CD14-positive monocyte (primary cell): ENCODE results near the gene TTR. TPM values are rescaled to one million over a fixed set of nuclear protein-coding genes. Genes with fewer than 3 reads are reported as not detected.

Experiments
- DNase-seq, 3 donors: peaks; one replicate each; pipeline ENCODE4 v3.0.0-alpha.2; 2011 to 2022
- H2AFZ ChIP-seq: 2 replicates; pipeline ENCODE4 v1.6.0; 2012; ENCODE audit warnings: mild to moderate bottlenecking, low read depth, low read length, inconsistent platforms; ENCODE audit not compliant: insufficient read depth, poor library complexity, severe bottlenecking
- H3K27ac ChIP-seq, 2 donors: 1 replicate in 1 of 2; 2 replicates in 1 of 2; pipeline ENCODE4 v1.5.1; 2012 to 2013; ENCODE audit warnings: low read length in 2 of 2, control low read depth in 1 of 2, inconsistent platforms in 1 of 2, low read depth in 1 of 2, mild to moderate bottlenecking in 1 of 2
- H3K27me3 ChIP-seq, 2 donors: one replicate each; pipeline versions ENCODE4 v1.6.0 to v1.6.1; 2011 to 2013; ENCODE audit warnings: low read length in 2 of 2; ENCODE audit not compliant: control insufficient read depth in 2 of 2, insufficient read depth in 2 of 2
- H3K36me3 ChIP-seq, 2 donors: replicated peaks in 1 of 2; 1 replicate in 1 of 2; 2 replicates in 1 of 2; pipeline versions ENCODE4 v1.5.1 to v1.6.1; 2012 to 2013; ENCODE audit warnings: low read length in 2 of 2, control low read depth in 1 of 2, inconsistent platforms in 1 of 2, mild to moderate bottlenecking in 1 of 2; ENCODE audit not compliant: insufficient read depth in 2 of 2, control insufficient read depth in 1 of 2
- H3K4me1 ChIP-seq, 2 donors: 1 replicate in 1 of 2; 2 replicates in 1 of 2; pipeline versions ENCODE4 v1.5.1 to v1.6.1; 2012 to 2013; ENCODE audit warnings: low read length in 2 of 2, control low read depth in 1 of 2, inconsistent platforms in 1 of 2, mild to moderate bottlenecking in 1 of 2, moderate library complexity in 1 of 2; ENCODE audit not compliant: insufficient read depth in 2 of 2, control insufficient read depth in 1 of 2
- H3K4me2 ChIP-seq: replicated peaks from 2 replicates; pipeline ENCODE3; 2012; ENCODE audit warnings: low read length, moderate library complexity, mild to moderate bottlenecking; ENCODE audit not compliant: poor library complexity, severe bottlenecking; ENCODE audit errors: extremely low read depth
- H3K4me3 ChIP-seq, 3 experiments: fragments of 200-600 bp in 1 of 3; sonication (generic) in 1 of 3; replicated peaks in 1 of 3; 1 replicate in 2 of 3; 2 replicates in 1 of 3; pipeline ENCODE4 v1.5.1; 2011 to 2013; ENCODE audit warnings: low read length in 3 of 3, mild to moderate bottlenecking in 3 of 3, control low read depth in 2 of 3, low read depth in 2 of 3, inconsistent platforms in 1 of 3, moderate library complexity in 1 of 3
- H3K79me2 ChIP-seq: 2 replicates; pipeline ENCODE4 v1.6.0; 2012; ENCODE audit warnings: mild to moderate bottlenecking, control low read depth, inconsistent platforms, low read length, moderate library complexity; ENCODE audit not compliant: insufficient read depth
- H3K9ac ChIP-seq: 2 replicates; pipeline ENCODE4 v1.6.0; 2017; ENCODE audit warnings: low read length, mild to moderate bottlenecking; ENCODE audit not compliant: insufficient read depth, poor library complexity, severe bottlenecking
- H3K9me3 ChIP-seq, 2 donors: replicated peaks in 1 of 2; 1 replicate in 1 of 2; 2 replicates in 1 of 2; pipeline versions ENCODE4 v1.5.1 to v1.6.1; 2012 to 2013; ENCODE audit warnings: low read length in 2 of 2, control low read depth in 1 of 2; ENCODE audit not compliant: control insufficient read depth in 1 of 2, insufficient read depth in 1 of 2
- H4K20me1 ChIP-seq: 2 replicates; pipeline ENCODE4 v1.6.0; 2012; ENCODE audit warnings: mild to moderate bottlenecking, low read length, control low read depth, moderate library complexity; ENCODE audit not compliant: insufficient read depth
- H3K27ac Mint-ChIP-seq, 7 donors: one replicate each; pipeline ENCODE4 v1.8.0; 2020; ENCODE audit warnings: mild to moderate bottlenecking in 7 of 7, mixed read lengths in 7 of 7, moderate library complexity in 6 of 7, inconsistent platforms in 2 of 7
- H3K27me3 Mint-ChIP-seq, 3 donors: one replicate each; pipeline ENCODE4 v1.8.0; 2021 to 2022; ENCODE audit warnings: low read depth in 3 of 3, mild to moderate bottlenecking in 3 of 3, mixed read lengths in 3 of 3, moderate library complexity in 3 of 3, inconsistent platforms in 1 of 3
- H3K36me3 Mint-ChIP-seq, 2 donors: one replicate each; pipeline ENCODE4 v1.8.0; 2020; ENCODE audit warnings: mixed read lengths in 2 of 2, inconsistent platforms in 1 of 2, mild to moderate bottlenecking in 1 of 2
- H3K4me1 Mint-ChIP-seq: one replicate; pipeline ENCODE4 v1.8.0; 2020; ENCODE audit warnings: mild to moderate bottlenecking, mixed read lengths
- H3K4me3 Mint-ChIP-seq, 2 donors: one replicate each; pipeline ENCODE4 v1.8.0; 2020; ENCODE audit warnings: mild to moderate bottlenecking in 2 of 2, mixed read lengths in 2 of 2, moderate library complexity in 1 of 2
- H3K9me3 Mint-ChIP-seq, 7 donors: one replicate each; pipeline ENCODE4 v1.8.0; 2020 to 2022; ENCODE audit warnings: mixed read lengths in 7 of 7, mild to moderate bottlenecking in 6 of 7, moderate library complexity in 6 of 7, inconsistent platforms in 2 of 7
- CTCF ChIP-seq: fragments of 200-600 bp; IDR thresholded peaks from one replicate; pipeline ENCODE4 v1.8.0; 2022; ENCODE audit warnings: antibody characterized with exemption, mild to moderate bottlenecking
- WGBS: methylation state at CpG from one replicate; pipeline ENCODE4 v1.1.5; 2013; ENCODE audit warnings: missing lambda C conversion rate; ENCODE audit not compliant: insufficient coverage; 5-methylcytosine and 5-hydroxymethylcytosine counted together
- intact Hi-C, 2 donors: fragments of 100-400 bp; cut with micrococcal nuclease; formaldehyde crosslinking; loops; one replicate each; pipeline versions ENCODE4 v1.15.0 to v1.15.1; 2023
- polyA plus RNA-seq, 3 donors: library from polyadenylated mRNA; depleted of rRNA in 1 of 3; unstranded in 2 of 3; stranded (reverse) in 1 of 3; fragments of 300-500 nt in 2 of 3; fragments of >200 nt in 1 of 3; fragmentation: Illumina TruSeq in 2 of 3; gene quantifications; 1 replicate in 2 of 3; 2 replicates in 1 of 3; pipeline ENCODE4 v1.2.3, GENCODE V29; 2012 to 2021

The TTR gene
- polyA plus RNA-seq, 3 donors, result not detected

- H3K79me2 ChIP-seq, result no peaks in the 10 kb centered on the region
- Mint-ChIP-seq H3K4me3 (no peak overlapping the region), H3K4me1 (no peaks in the 10 kb centered on the region), H3K27ac (no peak overlapping the region), H3K9me3 (peaks cover 0 to 2% (median 0%) of the 10 kb centered on the region in 7 donors), H3K36me3 (no peaks in the 10 kb centered on the region), H3K27me3 (no peaks in the 10 kb centered on the region)
- no peaks in the 10 kb centered on the region for H3K36me3 ChIP-seq
- no peak overlapping the region for H3K4me3 ChIP-seq
- H3K4me2 ChIP-seq, result no peak overlapping the region
- no peaks in the 10 kb centered on the region for H3K4me1 ChIP-seq
- no peak for TF ChIP-seq CTCF
- H3K27me3 ChIP-seq, result no peaks in the 10 kb centered on the region
- WGBS, result 96% methylated on average over 4 of the region's 5 CpGs
- no peak for DNase-seq
- H2AFZ ChIP-seq, result no peak overlapping the region
- no peak overlapping the region for H3K9ac ChIP-seq
- H3K9me3 ChIP-seq, result no peaks in the 10 kb centered on the region
- no peaks in the 10 kb centered on the region for H4K20me1 ChIP-seq
- no peak overlapping the region for H3K27ac ChIP-seq
- intact Hi-C loops, result no loop called here
These were observed 8.4 kb upstream of the TTR start for GRCh38 chr18:31583185-31583854.

- no peak overlapping the region for H3K27ac ChIP-seq
- H3K4me3 ChIP-seq, result no peak overlapping the region
- H3K4me1 Mint-ChIP-seq, result no peaks in the 10 kb centered on the region
- H3K9ac ChIP-seq, result no peak overlapping the region
- WGBS, result no CpG with 5 or more reads among the region's 5 CpGs
- H3K4me3 Mint-ChIP-seq, result no peak overlapping the region
- H3K4me1 ChIP-seq, result no peaks in the 10 kb centered on the region
- H4K20me1 ChIP-seq, result no peaks in the 10 kb centered on the region
- TF ChIP-seq CTCF, result no peak
- H3K27ac Mint-ChIP-seq, result no peak overlapping the region
- no peak overlapping the region for H2AFZ ChIP-seq
- H3K9me3 Mint-ChIP-seq, result peaks cover 0 to 7% (median 2%) of the 10 kb centered on the region in 7 donors
- H3K27me3 ChIP-seq, result no peaks in the 10 kb centered on the region
- no peak for DNase-seq
- H3K36me3 ChIP-seq, result no peaks in the 10 kb centered on the region
- no peak overlapping the region for H3K4me2 ChIP-seq
- H3K27me3 Mint-ChIP-seq, result no peaks in the 10 kb centered on the region
- no peaks in the 10 kb centered on the region for H3K79me2 ChIP-seq
- intact Hi-C loops, result no loop called here
- H3K36me3 Mint-ChIP-seq, result no peaks in the 10 kb centered on the region
- no peaks in the 10 kb centered on the region for H3K9me3 ChIP-seq
These were observed 5.7 kb upstream of the TTR start for GRCh38 chr18:31585991-31586390.
